WTC11 (cell line): ENCODE data around the gene ARHGDIG. TPM values are rescaled to one million over a fixed set of nuclear protein-coding genes. Genes with fewer than 3 reads are reported as not detected.

Source experiments
- ATAC-seq: fragments of 200-7000 bp; cut with Tn5 transposase; 2 replicates; pipeline ENCODE4 v1.10.0; 2021; ENCODE audit warnings: mild to moderate bottlenecking, moderate library complexity
- CTCF ChIA-PET: fragments of 300-600 bp; sonication (Branson Sonifier 250); formaldehyde crosslinking; loops from one replicate; lab custom pipeline; 2021; ENCODE audit warnings: antibody characterized with exemption; lab: Charles Lee
- POLR2A ChIA-PET: fragments of 350-600 bp; sonication (Branson Sonifier 250); formaldehyde crosslinking; loops from one replicate; lab custom pipeline; 2021; ENCODE audit warnings: antibody characterized with exemption; lab: Charles Lee
- DNase-seq: peaks from one replicate; pipeline ENCODE4 v3.0.0; 2021; ENCODE audit warnings: low spot score
- H3K27ac Mint-ChIP-seq: 2 replicates; pipeline ENCODE4 v1.8.0; 2021; ENCODE audit warnings: mixed read lengths
- H3K27me3 Mint-ChIP-seq: 2 replicates; pipeline ENCODE4 v1.8.0; 2021; ENCODE audit warnings: low read depth, mild to moderate bottlenecking, moderate library complexity, mixed read lengths
- H3K36me3 Mint-ChIP-seq: 2 replicates; pipeline ENCODE4 v1.8.0; 2021; ENCODE audit warnings: mixed read lengths
- H3K4me1 Mint-ChIP-seq: 2 replicates; pipeline ENCODE4 v1.8.0; 2022; ENCODE audit warnings: mixed read lengths
- H3K4me3 Mint-ChIP-seq: 2 replicates; pipeline ENCODE4 v1.8.0; 2021; ENCODE audit warnings: mild to moderate bottlenecking, moderate library complexity, mixed read lengths
- H3K9me3 Mint-ChIP-seq: 2 replicates; pipeline ENCODE4 v1.8.0; 2021; ENCODE audit warnings: mixed read lengths
- E2F4 ChIP-seq: sonication (generic); formaldehyde crosslinking; IDR thresholded peaks from 2 replicates; pipeline ENCODE4 v1.8.1; 2022; ENCODE audit warnings: low read depth, mild to moderate bottlenecking, moderate library complexity, missing genetic modification reagents, borderline replicate concordance
- GABPB1 ChIP-seq: sonication (generic); formaldehyde crosslinking; IDR thresholded peaks from 2 replicates; pipeline ENCODE4 v1.8.1; 2023; ENCODE audit warnings: mild to moderate bottlenecking, missing genetic modification reagents
- HMGA2 ChIP-seq: fragments of 250-450 bp; sonication (Bioruptor Pico); IDR thresholded peaks from 2 replicates; pipeline ENCODE4 v1.4.0; 2021; ENCODE audit warnings: mild to moderate bottlenecking, moderate library complexity
- JAZF1 ChIP-seq: fragments of 250-450 bp; sonication (Bioruptor Pico); IDR thresholded peaks from 2 replicates; pipeline ENCODE4 v1.9.0; 2021; ENCODE audit warnings: moderate library complexity, mild to moderate bottlenecking, inconsistent platforms
- MYBL2 ChIP-seq: sonication (generic); formaldehyde crosslinking; IDR thresholded peaks from 2 replicates; pipeline ENCODE4 v1.8.1; 2023; ENCODE audit warnings: mild to moderate bottlenecking, moderate library complexity, missing genetic modification reagents
- NR3C1 ChIP-seq: sonication (generic); formaldehyde crosslinking; conservative IDR thresholded peaks from 2 replicates; pipeline ENCODE4 v1.8.1; 2023; ENCODE audit warnings: low read depth, mild to moderate bottlenecking, missing genetic modification reagents
- TEAD1 ChIP-seq: sonication (generic); formaldehyde crosslinking; IDR thresholded peaks from 2 replicates; pipeline ENCODE4 v1.8.0; 2022; ENCODE audit warnings: mild to moderate bottlenecking, missing genetic modification reagents
- ZNF263 ChIP-seq: sonication (generic); formaldehyde crosslinking; IDR thresholded peaks from 2 replicates; pipeline ENCODE4 v1.8.1; 2022; ENCODE audit warnings: low read depth, mild to moderate bottlenecking, moderate library complexity, missing genetic modification reagents
- total RNA-seq: library from RNA; stranded (reverse); gene quantifications from 3 replicates; pipeline ENCODE4 v1.2.3, GENCODE V29; 2021
- TF ChIP-seq, protein P1 (sequence below): sonication (generic); formaldehyde crosslinking; IDR thresholded peaks from 2 replicates; pipeline ENCODE4 v1.8.1; 2022; ENCODE audit warnings: low read depth, missing genetic modification reagents, borderline replicate concordance
- TF ChIP-seq, protein P2 (sequence below): sonication (generic); formaldehyde crosslinking; IDR thresholded peaks from 2 replicates; pipeline ENCODE4 v1.8.1; 2022; ENCODE audit warnings: mild to moderate bottlenecking, missing genetic modification reagents, moderate library complexity, borderline replicate concordance
- TF ChIP-seq, protein P3 (sequence below): fragments of 250-450 bp; sonication (Bioruptor Pico); IDR thresholded peaks from 2 replicates; pipeline ENCODE4 v1.9.0; 2021; ENCODE audit warnings: mild to moderate bottlenecking
- TF ChIP-seq, protein P4 (sequence below): sonication (generic); formaldehyde crosslinking; conservative IDR thresholded peaks from 2 replicates; pipeline ENCODE4 v1.8.1; 2023; ENCODE audit warnings: mild to moderate bottlenecking, low read depth, missing genetic modification reagents, moderate library complexity

The ARHGDIG gene
- total RNA-seq, 1 experiment from 2014 or later, result 4.0 TPM

- ATAC-seq (no peak), DNase-seq (no peak)
- H3K27ac Mint-ChIP-seq, result no peak overlapping the region
- ChIA-PET POLR2A (no interaction called here), CTCF (interaction anchor here (1.0 kb wide), 1 partner anchor 26 kb away, joined by 3 read pairs; no protein-coding TSS in a partner anchor)
- no peaks in the 10 kb centered on the region for H3K9me3 Mint-ChIP-seq
- no peaks in the 10 kb centered on the region for H3K4me1 Mint-ChIP-seq
- TF ChIP-seq, protein P1, sequence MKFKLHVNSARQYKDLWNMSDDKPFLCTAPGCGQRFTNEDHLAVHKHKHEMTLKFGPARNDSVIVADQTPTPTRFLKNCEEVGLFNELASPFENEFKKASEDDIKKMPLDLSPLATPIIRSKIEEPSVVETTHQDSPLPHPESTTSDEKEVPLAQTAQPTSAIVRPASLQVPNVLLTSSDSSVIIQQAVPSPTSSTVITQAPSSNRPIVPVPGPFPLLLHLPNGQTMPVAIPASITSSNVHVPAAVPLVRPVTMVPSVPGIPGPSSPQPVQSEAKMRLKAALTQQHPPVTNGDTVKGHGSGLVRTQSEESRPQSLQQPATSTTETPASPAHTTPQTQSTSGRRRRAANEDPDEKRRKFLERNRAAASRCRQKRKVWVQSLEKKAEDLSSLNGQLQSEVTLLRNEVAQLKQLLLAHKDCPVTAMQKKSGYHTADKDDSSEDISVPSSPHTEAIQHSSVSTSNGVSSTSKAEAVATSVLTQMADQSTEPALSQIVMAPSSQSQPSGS (CRISPR knock-in tag), result no peak
- TF ChIP-seq NR3C1 (no peak), E2F4 (CRISPR knock-in tag) (no peak)
- no peaks in the 10 kb centered on the region for H3K27me3 Mint-ChIP-seq
- no peak overlapping the region for H3K4me3 Mint-ChIP-seq
- H3K36me3 Mint-ChIP-seq, result 0 out of 2 replicates have a peak, but pooled peaks cover 9% of the 10 kb centered on the region
These were observed 12.8 kb downstream of the ARHGDIG start for GRCh38 chr16:293043-293775.

DNA sequence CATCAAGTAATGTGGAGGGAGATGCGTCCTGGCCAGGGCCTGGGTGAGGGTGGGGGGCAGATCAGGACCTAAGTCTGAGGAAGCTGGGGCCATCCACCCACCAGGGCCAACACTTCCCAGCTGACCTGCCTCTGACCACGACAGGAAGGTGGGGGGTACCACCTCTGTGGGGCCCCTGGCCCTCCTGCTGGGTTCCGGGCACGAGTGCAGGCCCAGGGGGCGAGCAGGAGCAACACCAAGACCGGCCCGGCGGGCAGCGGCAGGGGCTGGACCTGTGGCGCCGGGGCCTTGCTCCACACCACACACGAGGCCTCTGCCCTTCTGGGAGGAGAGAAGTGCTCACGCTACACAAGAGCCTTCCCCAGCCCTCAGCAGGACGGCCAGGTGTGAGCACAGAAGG is 15.9 kb downstream of the ARHGDIG start:
- Mint-ChIP-seq H3K9me3 (no peaks in the 10 kb centered on the region), H3K27ac (no peak overlapping the region), H3K27me3 (no peaks in the 10 kb centered on the region), H3K4me1 (no peaks in the 10 kb centered on the region), H3K36me3 (0 out of 2 replicates have a peak, but pooled peaks cover 9% of the 10 kb centered on the region), H3K4me3 (no peak overlapping the region)
- ATAC-seq, result no peak
- POLR2A ChIA-PET, result no interaction called here
- no peak for DNase-seq
- TF ChIP-seq MYBL2 (no peak), JAZF1 (no peak), NR3C1 (no peak), E2F4 (CRISPR knock-in tag) (no peak), HMGA2 (CRISPR knock-in tag) (no peak), GABPB1 (CRISPR knock-in tag) (no peak), TEAD1 (CRISPR knock-in tag) (no peak), ZNF263 (CRISPR knock-in tag) (no peak)
- TF ChIP-seq, protein P2, sequence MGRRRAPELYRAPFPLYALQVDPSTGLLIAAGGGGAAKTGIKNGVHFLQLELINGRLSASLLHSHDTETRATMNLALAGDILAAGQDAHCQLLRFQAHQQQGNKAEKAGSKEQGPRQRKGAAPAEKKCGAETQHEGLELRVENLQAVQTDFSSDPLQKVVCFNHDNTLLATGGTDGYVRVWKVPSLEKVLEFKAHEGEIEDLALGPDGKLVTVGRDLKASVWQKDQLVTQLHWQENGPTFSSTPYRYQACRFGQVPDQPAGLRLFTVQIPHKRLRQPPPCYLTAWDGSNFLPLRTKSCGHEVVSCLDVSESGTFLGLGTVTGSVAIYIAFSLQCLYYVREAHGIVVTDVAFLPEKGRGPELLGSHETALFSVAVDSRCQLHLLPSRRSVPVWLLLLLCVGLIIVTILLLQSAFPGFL (CRISPR knock-in tag), result no peak
- TF ChIP-seq, protein P3, sequence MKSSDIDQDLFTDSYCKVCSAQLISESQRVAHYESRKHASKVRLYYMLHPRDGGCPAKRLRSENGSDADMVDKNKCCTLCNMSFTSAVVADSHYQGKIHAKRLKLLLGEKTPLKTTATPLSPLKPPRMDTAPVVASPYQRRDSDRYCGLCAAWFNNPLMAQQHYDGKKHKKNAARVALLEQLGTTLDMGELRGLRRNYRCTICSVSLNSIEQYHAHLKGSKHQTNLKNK (CRISPR knock-in tag), result no peak
- TF ChIP-seq, protein P4, sequence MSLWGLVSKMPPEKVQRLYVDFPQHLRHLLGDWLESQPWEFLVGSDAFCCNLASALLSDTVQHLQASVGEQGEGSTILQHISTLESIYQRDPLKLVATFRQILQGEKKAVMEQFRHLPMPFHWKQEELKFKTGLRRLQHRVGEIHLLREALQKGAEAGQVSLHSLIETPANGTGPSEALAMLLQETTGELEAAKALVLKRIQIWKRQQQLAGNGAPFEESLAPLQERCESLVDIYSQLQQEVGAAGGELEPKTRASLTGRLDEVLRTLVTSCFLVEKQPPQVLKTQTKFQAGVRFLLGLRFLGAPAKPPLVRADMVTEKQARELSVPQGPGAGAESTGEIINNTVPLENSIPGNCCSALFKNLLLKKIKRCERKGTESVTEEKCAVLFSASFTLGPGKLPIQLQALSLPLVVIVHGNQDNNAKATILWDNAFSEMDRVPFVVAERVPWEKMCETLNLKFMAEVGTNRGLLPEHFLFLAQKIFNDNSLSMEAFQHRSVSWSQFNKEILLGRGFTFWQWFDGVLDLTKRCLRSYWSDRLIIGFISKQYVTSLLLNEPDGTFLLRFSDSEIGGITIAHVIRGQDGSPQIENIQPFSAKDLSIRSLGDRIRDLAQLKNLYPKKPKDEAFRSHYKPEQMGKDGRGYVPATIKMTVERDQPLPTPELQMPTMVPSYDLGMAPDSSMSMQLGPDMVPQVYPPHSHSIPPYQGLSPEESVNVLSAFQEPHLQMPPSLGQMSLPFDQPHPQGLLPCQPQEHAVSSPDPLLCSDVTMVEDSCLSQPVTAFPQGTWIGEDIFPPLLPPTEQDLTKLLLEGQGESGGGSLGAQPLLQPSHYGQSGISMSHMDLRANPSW, result no peak
- CTCF ChIA-PET, result no interaction called here
